GM12874 (cell line): ENCODE results near the gene TUBGCP6.

Experiments
- CTCF ChIP-seq: IDR thresholded peaks from 2 replicates; pipeline ENCODE4 v1.5.1; 2011; ENCODE audit warnings: low read depth, mild to moderate bottlenecking, control low read depth, low read length, moderate library complexity; ENCODE audit not compliant: insufficient read depth

Gene TUBGCP6

GRCh38 chr22:50228366-50228765, 16.5 kb downstream of the TUBGCP6 start:
- TF ChIP-seq CTCF: no peak

GRCh38 chr22:50227579-50228215, 17.1 kb downstream of the TUBGCP6 start:
- no peak for TF ChIP-seq CTCF

GRCh38 chr22:50226875-50227165, 18.0 kb downstream of the TUBGCP6 start:
- no peak for TF ChIP-seq CTCF

- no peak for TF ChIP-seq CTCF
Measured at GRCh38 chr22:50226063-50226874, 18.6 kb downstream of the TUBGCP6 start.

GRCh38 chr22:50225200-50225969, 19.4 kb downstream of the TUBGCP6 start:
- TF ChIP-seq CTCF: no peak

GRCh38 chr22:50224071-50224470, 20.8 kb downstream of the TUBGCP6 start:
- TF ChIP-seq CTCF: no peak

GRCh38 chr22:50222508-50222907, 22.3 kb downstream of the TUBGCP6 start:
- no peak for TF ChIP-seq CTCF
